Erythroblast (primary cell): ENCODE measurements around the gene ASAP3.

Source experiments
- GATA1 ChIP-seq: IDR thresholded peaks from 2 replicates; pipeline ENCODE4 v1.6.1; 2011; ENCODE audit warnings: low read depth, mild to moderate bottlenecking, control low read depth, low read length, moderate library complexity
- POLR2A ChIP-seq: IDR thresholded peaks from 2 replicates; pipeline ENCODE4 v1.6.1; 2011; ENCODE audit warnings: mild to moderate bottlenecking, low read length

- no peak for TF ChIP-seq POLR2A
- TF ChIP-seq GATA1: no peak
Observed at GRCh38 chr1:23484253-23485001, 448 bp upstream of the ASAP3 start.
